DOHH2 (cell line): ENCODE data around the gene TTC28.

ENCODE experiments used
- EZH2phosphoT487 ChIP-seq: fragments of 200-600 bp; sonication (generic); IDR thresholded peaks from 2 replicates; pipeline ENCODE4 v1.6.1; 2017; ENCODE audit warnings: borderline replicate concordance, mild to moderate bottlenecking, antibody characterized with exemption, low read length, moderate library complexity, mixed read lengths
- TF ChIP-seq, protein P1 (sequence below): fragments of 200-600 bp; sonication (generic); IDR thresholded peaks from one replicate; pipeline ENCODE4 v1.5.1; 2014; ENCODE audit warnings: antibody characterized with exemption, mild to moderate bottlenecking, low read depth, low read length; ENCODE audit not compliant: poor library complexity, severe bottlenecking

DNA sequence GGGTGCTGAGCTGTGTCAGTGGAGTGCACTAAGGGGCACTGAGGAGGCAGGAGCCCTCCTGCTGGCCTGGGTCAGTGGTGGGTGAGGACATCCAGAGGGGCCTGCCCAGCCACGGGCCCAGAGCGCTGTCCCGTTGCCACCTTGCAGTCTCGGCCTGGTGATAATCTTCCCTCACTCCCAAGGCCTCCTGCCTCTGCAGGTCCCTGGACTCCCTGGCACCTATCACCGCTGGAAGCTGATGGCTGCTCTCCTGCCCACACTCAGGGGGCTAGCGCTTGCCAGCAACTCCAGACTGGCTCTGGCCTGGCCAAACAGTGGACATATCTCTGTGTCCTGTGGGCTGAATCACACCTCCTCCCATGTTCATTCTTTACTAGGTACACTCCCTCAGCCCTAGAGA, 674.1 kb downstream of the TTC28 start:
- TF ChIP-seq, protein P1, sequence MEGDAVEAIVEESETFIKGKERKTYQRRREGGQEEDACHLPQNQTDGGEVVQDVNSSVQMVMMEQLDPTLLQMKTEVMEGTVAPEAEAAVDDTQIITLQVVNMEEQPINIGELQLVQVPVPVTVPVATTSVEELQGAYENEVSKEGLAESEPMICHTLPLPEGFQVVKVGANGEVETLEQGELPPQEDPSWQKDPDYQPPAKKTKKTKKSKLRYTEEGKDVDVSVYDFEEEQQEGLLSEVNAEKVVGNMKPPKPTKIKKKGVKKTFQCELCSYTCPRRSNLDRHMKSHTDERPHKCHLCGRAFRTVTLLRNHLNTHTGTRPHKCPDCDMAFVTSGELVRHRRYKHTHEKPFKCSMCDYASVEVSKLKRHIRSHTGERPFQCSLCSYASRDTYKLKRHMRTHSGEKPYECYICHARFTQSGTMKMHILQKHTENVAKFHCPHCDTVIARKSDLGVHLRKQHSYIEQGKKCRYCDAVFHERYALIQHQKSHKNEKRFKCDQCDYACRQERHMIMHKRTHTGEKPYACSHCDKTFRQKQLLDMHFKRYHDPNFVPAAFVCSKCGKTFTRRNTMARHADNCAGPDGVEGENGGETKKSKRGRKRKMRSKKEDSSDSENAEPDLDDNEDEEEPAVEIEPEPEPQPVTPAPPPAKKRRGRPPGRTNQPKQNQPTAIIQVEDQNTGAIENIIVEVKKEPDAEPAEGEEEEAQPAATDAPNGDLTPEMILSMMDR: no peak
- no peak for TF ChIP-seq EZH2phosphoT487
